Body of pancreas (tissue), 4 donors: ENCODE data around the gene CPNE5.

Experiments used
- POLR2A ChIP-seq, 3 donors: fragments of 450-650 bp; IDR thresholded peaks; one replicate each; pipeline ENCODE4 v1.6.1; 2016; ENCODE audit warnings: antibody characterized with exemption in 3 of 3, mild to moderate bottlenecking in 2 of 3
- TF ChIP-seq, protein P1 (sequence below), 7 experiments: fragments of 450-650 bp in 4 of 7; fragments of 200-600 bp in 3 of 7; sonication (generic) in 3 of 7; IDR thresholded peaks; one replicate each; pipeline ENCODE4 v1.5.1; 2016 to 2019; ENCODE audit warnings: antibody characterized with exemption in 7 of 7

DNA sequence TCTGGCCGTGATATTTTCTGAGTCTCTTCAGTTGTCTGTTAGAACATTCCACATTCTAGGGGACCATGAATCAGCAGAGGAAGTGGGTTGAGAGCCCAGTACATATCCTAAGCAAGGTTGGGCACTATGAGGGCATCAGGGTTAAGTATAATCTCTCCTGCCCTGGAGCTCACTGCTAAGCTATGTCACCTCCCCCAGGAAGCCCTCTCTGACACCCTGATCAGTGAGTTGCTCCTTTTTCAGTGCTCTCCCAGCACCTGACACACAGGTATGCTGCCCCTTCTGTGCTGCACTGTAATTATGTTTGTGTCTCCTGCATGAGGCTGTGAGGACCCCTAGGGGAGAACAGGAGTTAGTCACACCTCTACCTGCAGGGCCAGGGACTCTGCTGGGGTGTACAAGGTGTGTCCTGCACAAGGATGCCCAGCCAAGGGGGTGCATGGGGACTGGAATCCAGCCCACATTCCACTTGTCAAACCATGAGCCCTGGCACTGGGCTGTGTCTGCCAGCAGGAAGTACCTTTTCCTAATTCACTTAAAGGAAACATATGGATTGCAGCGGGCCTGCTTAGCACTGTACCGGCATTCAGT is 137.7 kb downstream of the CPNE5 start:
- TF ChIP-seq, protein P1, sequence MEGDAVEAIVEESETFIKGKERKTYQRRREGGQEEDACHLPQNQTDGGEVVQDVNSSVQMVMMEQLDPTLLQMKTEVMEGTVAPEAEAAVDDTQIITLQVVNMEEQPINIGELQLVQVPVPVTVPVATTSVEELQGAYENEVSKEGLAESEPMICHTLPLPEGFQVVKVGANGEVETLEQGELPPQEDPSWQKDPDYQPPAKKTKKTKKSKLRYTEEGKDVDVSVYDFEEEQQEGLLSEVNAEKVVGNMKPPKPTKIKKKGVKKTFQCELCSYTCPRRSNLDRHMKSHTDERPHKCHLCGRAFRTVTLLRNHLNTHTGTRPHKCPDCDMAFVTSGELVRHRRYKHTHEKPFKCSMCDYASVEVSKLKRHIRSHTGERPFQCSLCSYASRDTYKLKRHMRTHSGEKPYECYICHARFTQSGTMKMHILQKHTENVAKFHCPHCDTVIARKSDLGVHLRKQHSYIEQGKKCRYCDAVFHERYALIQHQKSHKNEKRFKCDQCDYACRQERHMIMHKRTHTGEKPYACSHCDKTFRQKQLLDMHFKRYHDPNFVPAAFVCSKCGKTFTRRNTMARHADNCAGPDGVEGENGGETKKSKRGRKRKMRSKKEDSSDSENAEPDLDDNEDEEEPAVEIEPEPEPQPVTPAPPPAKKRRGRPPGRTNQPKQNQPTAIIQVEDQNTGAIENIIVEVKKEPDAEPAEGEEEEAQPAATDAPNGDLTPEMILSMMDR (IDR thresholded peaks at IDR 0.05): peak in 4 of 7 experiments; percentile 25 to 51 (median 38)
- TF ChIP-seq POLR2A (IDR thresholded peaks at IDR 0.05): no peak
